KBM-7 (cell line): Measurements from ENCODE around the gene NANOGP8.

ENCODE experiments used
- DNase-seq: peaks from one replicate; pipeline ENCODE4 v3.0.0-alpha.2; 2015
- in situ Hi-C: fragments of 300-500 bp; cut with MboI; formaldehyde crosslinking; loops from 2 replicates; pipeline ENCODE4 v1.14.3; 2020; ENCODE audit warnings: low sequenced_read_pairs, low pct_unique_long_range_greater_than_20kb, mixed read lengths

The NANOGP8 gene

GRCh38 chr15:35064576-35065190 lies 20.4 kb downstream of the NANOGP8 start:
- in situ Hi-C loops = no loop called here
- no peak for DNase-seq

- in situ Hi-C loops = no loop called here
- no peak for DNase-seq
These were observed 22.4 kb downstream of the NANOGP8 start for GRCh38 chr15:35062738-35063099.

- in situ Hi-C loops = no loop called here
- DNase-seq = no peak
These were observed 23.0 kb downstream of the NANOGP8 start for GRCh38 chr15:35061825-35062737.

- DNase-seq = no peak
- in situ Hi-C loops = no loop called here
These were observed 23.8 kb downstream of the NANOGP8 start for GRCh38 chr15:35061161-35061824.

- in situ Hi-C loops = no loop called here
- DNase-seq = no peak
These were observed 24.5 kb downstream of the NANOGP8 start for GRCh38 chr15:35060591-35060990.

- in situ Hi-C loops = no loop called here
- DNase-seq = no peak
These were observed 26.5 kb downstream of the NANOGP8 start for GRCh38 chr15:35058534-35059054.

- DNase-seq = no peak
- in situ Hi-C loops = no loop called here
These were observed 29.5 kb downstream of the NANOGP8 start for GRCh38 chr15:35055416-35056105.

- in situ Hi-C loops = no loop called here
- no peak for DNase-seq
These were observed 30.7 kb downstream of the NANOGP8 start for GRCh38 chr15:35054380-35054779.

- DNase-seq = no peak
- in situ Hi-C loops = no loop called here
These were observed 37.1 kb downstream of the NANOGP8 start for GRCh38 chr15:35047996-35048395.

- in situ Hi-C loops = no loop called here
- no peak for DNase-seq
These were observed 37.6 kb downstream of the NANOGP8 start for GRCh38 chr15:35047528-35047927.

- DNase-seq = peak; percentile 28
- in situ Hi-C loops = no loop called here
These were observed 41.6 kb downstream of the NANOGP8 start for GRCh38 chr15:35043373-35044095.

GRCh38 chr15:35040339-35041255 lies 44.5 kb downstream of the NANOGP8 start:
- in situ Hi-C loops = no loop called here

GRCh38 chr15:35038626-35039451 lies 46.3 kb downstream of the NANOGP8 start:
- in situ Hi-C loops = no loop called here
- DNase-seq = no peak

More at GRCh38 chr15:35040339-35041255, 44.5 kb downstream of the NANOGP8 start:
- DNase-seq = no peak
